Caco-2 (cell line): Measurements from ENCODE around the gene STYK1. TPM values are rescaled to one million over a fixed set of nuclear protein-coding genes. Genes with fewer than 3 reads are reported as not detected.

Source experiments
- Bru-seq: library from RNA; stranded (reverse); fragments of 400-500 nt; gene quantifications from one replicate; lab custom pipeline; 2021; lab: Mats Ljungman, UMichigan
- BruChase-seq, 2 experiments: library from RNA; stranded (reverse); fragments of 400-500 nt; gene quantifications; one replicate each; lab custom pipeline; 2021; lab: Mats Ljungman, UMichigan
- BruUV-seq: library from RNA; stranded (reverse); fragments of 400-500 nt; replicated peaks from 2 replicates; lab custom pipeline; 2021; lab: Mats Ljungman, UMichigan
- CTCF ChIA-PET: fragments of 300-600 bp; sonication (Branson Sonifier 250); formaldehyde crosslinking; loops from one replicate; lab custom pipeline; 2022; ENCODE audit warnings: antibody characterized with exemption; lab: Charles Lee
- POLR2A ChIA-PET: fragments of 300-600 bp; sonication (Branson Sonifier 250); formaldehyde crosslinking; loops from one replicate; lab custom pipeline; 2022; ENCODE audit warnings: antibody characterized with exemption; lab: Charles Lee
- DNase-seq, 2 experiments: peaks; one replicate each; pipeline versions ENCODE4 v3.0.0 to v3.0.0-alpha.2; 2020 to 2022
- H3K27me3 ChIP-seq: replicated peaks from 2 replicates; pipeline ENCODE4 v1.6.0; 2011; ENCODE audit warnings: low read length; ENCODE audit not compliant: control insufficient read depth, insufficient read depth
- H3K36me3 ChIP-seq: 2 replicates; pipeline ENCODE4 v1.5.1; 2011; ENCODE audit warnings: low read length; ENCODE audit not compliant: control insufficient read depth, insufficient read depth
- H3K4me1 ChIP-seq: fragments of 250-450 bp; sonication (Bioruptor Pico); 2 replicates; pipeline ENCODE4 v1.5.1; 2020; ENCODE audit warnings: mild to moderate bottlenecking
- H3K4me3 ChIP-seq: 2 replicates; pipeline ENCODE4 v1.5.1; 2011; ENCODE audit warnings: low read depth, mild to moderate bottlenecking, control low read depth, low read length
- H3K9me3 ChIP-seq: fragments of 250-450 bp; sonication (Bioruptor Pico); 2 replicates; pipeline ENCODE4 v1.5.1; 2020; ENCODE audit warnings: mild to moderate bottlenecking, moderate library complexity
- H3K27ac Mint-ChIP-seq: one replicate; pipeline ENCODE4 v1.8.0; 2022; ENCODE audit warnings: mixed read lengths; ENCODE audit not compliant: unreplicated experiment
- H3K27me3 Mint-ChIP-seq: one replicate; pipeline ENCODE4 v1.8.0; 2022; ENCODE audit warnings: mixed read lengths; ENCODE audit not compliant: insufficient read depth, unreplicated experiment
- H3K36me3 Mint-ChIP-seq: one replicate; pipeline ENCODE4 v1.8.0; 2022; ENCODE audit warnings: mild to moderate bottlenecking, mixed read lengths; ENCODE audit not compliant: insufficient read depth, unreplicated experiment
- H3K4me1 Mint-ChIP-seq: one replicate; pipeline ENCODE4 v1.8.0; 2022; ENCODE audit warnings: low read depth, mixed read lengths; ENCODE audit not compliant: unreplicated experiment
- H3K4me3 Mint-ChIP-seq: one replicate; pipeline ENCODE4 v1.8.0; 2022; ENCODE audit warnings: mild to moderate bottlenecking, moderate library complexity, mixed read lengths; ENCODE audit not compliant: unreplicated experiment
- H3K9me3 Mint-ChIP-seq: one replicate; pipeline ENCODE4 v1.8.0; 2022; ENCODE audit warnings: mixed read lengths; ENCODE audit not compliant: unreplicated experiment
- intact Hi-C: fragments of 100-400 bp; cut with micrococcal nuclease; formaldehyde crosslinking; loops from one replicate; pipeline ENCODE4 v1.10.0; 2022; ENCODE audit not compliant: unreplicated experiment
- long read RNA-seq: library from polyadenylated mRNA; stranded (forward); transcript quantifications from one replicate; pipeline ENCODE4 v2.0.0, GENCODE V29; 2022
- total RNA-seq: library from RNA; stranded (reverse); gene quantifications from 2 replicates; pipeline ENCODE4 v1.2.3, GENCODE V29; 2022
- TF ChIP-seq, protein P1 (sequence below), 2 experiments: fragments of 200-600 bp in 1 of 2; IDR thresholded peaks; 1 replicate in 1 of 2; 2 replicates in 1 of 2; pipeline versions ENCODE4 v1.5.1 to v1.8.0; 2011 to 2022; ENCODE audit warnings: antibody characterized with exemption in 1 of 2, control low read depth in 1 of 2, inconsistent platforms in 1 of 2, low read depth in 1 of 2, low read length in 1 of 2, mild to moderate bottlenecking in 1 of 2, moderate library complexity in 1 of 2; ENCODE audit not compliant: insufficient read depth in 1 of 2, severe bottlenecking in 1 of 2, unreplicated experiment in 1 of 2

Gene STYK1
- total RNA-seq = 4.5 and 4.9 TPM in 2 replicates
- Bru-seq, nascent RNA = percentile 57 among the genes with signal in this experiment
- BruChase-seq, experiment 1, labeled RNA remaining after a 2-hour chase = percentile 62 among the genes with signal in this experiment
- percentile 53 among the genes with signal in this experiment for BruChase-seq, experiment 2, labeled RNA remaining after a 6-hour chase
- long read RNA-seq, partial matches to known transcripts = 0 of 7 reads
- long read RNA-seq, other reads (novel, unspliced or antisense) = 5 of 7 reads

- BruUV-seq = no TSS peak
- peak; percentile 86 to 92 for DNase-seq
- ChIA-PET CTCF (no interaction called here), POLR2A (interaction anchor here (0.6 to 0.7 kb wide), 2 partner anchors 39 to 102 kb away, joined by 5 to 7 read pairs; no protein-coding TSS in a partner anchor)
- TF ChIP-seq, protein P1, sequence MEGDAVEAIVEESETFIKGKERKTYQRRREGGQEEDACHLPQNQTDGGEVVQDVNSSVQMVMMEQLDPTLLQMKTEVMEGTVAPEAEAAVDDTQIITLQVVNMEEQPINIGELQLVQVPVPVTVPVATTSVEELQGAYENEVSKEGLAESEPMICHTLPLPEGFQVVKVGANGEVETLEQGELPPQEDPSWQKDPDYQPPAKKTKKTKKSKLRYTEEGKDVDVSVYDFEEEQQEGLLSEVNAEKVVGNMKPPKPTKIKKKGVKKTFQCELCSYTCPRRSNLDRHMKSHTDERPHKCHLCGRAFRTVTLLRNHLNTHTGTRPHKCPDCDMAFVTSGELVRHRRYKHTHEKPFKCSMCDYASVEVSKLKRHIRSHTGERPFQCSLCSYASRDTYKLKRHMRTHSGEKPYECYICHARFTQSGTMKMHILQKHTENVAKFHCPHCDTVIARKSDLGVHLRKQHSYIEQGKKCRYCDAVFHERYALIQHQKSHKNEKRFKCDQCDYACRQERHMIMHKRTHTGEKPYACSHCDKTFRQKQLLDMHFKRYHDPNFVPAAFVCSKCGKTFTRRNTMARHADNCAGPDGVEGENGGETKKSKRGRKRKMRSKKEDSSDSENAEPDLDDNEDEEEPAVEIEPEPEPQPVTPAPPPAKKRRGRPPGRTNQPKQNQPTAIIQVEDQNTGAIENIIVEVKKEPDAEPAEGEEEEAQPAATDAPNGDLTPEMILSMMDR (IDR thresholded peaks at IDR 0.05; ENCODE audit: insufficient read depth in 1 of 2, low read depth in 1 of 2, low read length in 1 of 2, severe bottlenecking in 1 of 2, unreplicated experiment in 1 of 2) = peak; percentile 98 to 99
- peaks cover 3% of the 10 kb centered on the region for H3K27me3 Mint-ChIP-seq
- H3K36me3 ChIP-seq = no peaks in the 10 kb centered on the region
- no peaks in the 10 kb centered on the region for H3K9me3 ChIP-seq
- H3K36me3 Mint-ChIP-seq = no peaks in the 10 kb centered on the region
- intact Hi-C loops = loop anchor here (1.0 to 2.0 kb wide), 9 partner anchors 41 to 439 kb away; partner anchors contain the start of gene MAGOHB
- H3K4me1 Mint-ChIP-seq = peaks cover 7% of the 10 kb centered on the region
- H3K4me3 ChIP-seq = peak within 1 kb of the TSS; percentile 60
- H3K9me3 Mint-ChIP-seq = no peaks in the 10 kb centered on the region
- no peaks in the 10 kb centered on the region for H3K27me3 ChIP-seq
- peak within 1 kb of the TSS; percentile 76 for H3K4me3 Mint-ChIP-seq
- H3K4me1 ChIP-seq = peaks cover 3% of the 10 kb centered on the region; the same call in 1 of the 2 replicates
- H3K27ac Mint-ChIP-seq = peak within 1 kb of the TSS; percentile 58
These were observed at the start of gene STYK1 for GRCh38 chr12:10673659-10674384. STYK1 (minus strand) TSS chr12:10674052; CDS start chr12:10634618, 39,434 bp downstream.

- Mint-ChIP-seq H3K27me3 (peaks cover 4% of the 10 kb centered on the region), H3K9me3 (no peaks in the 10 kb centered on the region), H3K27ac (peak within 1 kb of the TSS; percentile 96), H3K4me1 (peaks cover 35% of the 10 kb centered on the region), H3K4me3 (peak within 1 kb of the TSS; percentile 87), H3K36me3 (peaks cover 14% of the 10 kb centered on the region)
- TF ChIP-seq, protein P1 (IDR thresholded peaks at IDR 0.05; ENCODE audit: insufficient read depth in 1 of 2, low read depth in 1 of 2, low read length in 1 of 2, severe bottlenecking in 1 of 2, unreplicated experiment in 1 of 2) = no peak
- ChIA-PET CTCF (interaction anchor here (0.8 to 1.3 kb wide), 2 partner anchors 27 to 109 kb away, joined by 4 to 5 read pairs; no protein-coding TSS in a partner anchor), POLR2A (interaction anchor here (0.5 to 1.5 kb wide), 3 partner anchors 18 to 1273 kb away, joined by 3 to 4 read pairs (median 3); partner anchors contain the start of gene SMIM10L1)
- Histone ChIP-seq H3K4me3 (peak within 1 kb of the TSS; percentile 95), H3K36me3 (no peaks in the 10 kb centered on the region), H3K4me1 (peaks cover 39% of the 10 kb centered on the region), H3K9me3 (no peaks in the 10 kb centered on the region), H3K27me3 (no peaks in the 10 kb centered on the region)
- intact Hi-C loops = loop anchor here (1.0 kb wide), 2 partner anchors 27 to 110 kb away; partner anchors contain the start of gene MAGOHB
- no TSS peak for BruUV-seq
- DNase-seq = peak; percentile 91 to 92
These were observed 49.3 kb upstream of the STYK1 start, which contains the start of gene YBX3 for GRCh38 chr12:10722905-10723746. YBX3 (minus strand) TSS chr12:10723323; CDS start chr12:10723111, 212 bp downstream.
